Kidney (tissue), 14 donors: ENCODE data around the gene COX6B2. TPM values are rescaled to one million over a fixed set of nuclear protein-coding genes. Genes with fewer than 3 reads are reported as not detected.
A peak's percentile ranks its signal among the peaks of the same experiment; 100 is the strongest.

Experiments
- DNase-seq, 5 donors: peaks; one replicate each; pipeline ENCODE4 v3.0.0-alpha.2; 2013 to 2020
- FAIRE-seq: peaks from 2 replicates; lab custom pipeline; 2012; peaks lifted over from hg19 to GRCh38; lab: Jason Lieb, UNC
- H3K27ac ChIP-seq, 2 donors: one replicate each; pipeline ENCODE4 v1.7.0; 2013; ENCODE audit warnings: low read depth in 2 of 2, low read length in 2 of 2, inconsistent platforms in 1 of 2
- H3K27me3 ChIP-seq: one replicate; pipeline ENCODE4 v1.7.1; 2013; ENCODE audit warnings: low read length, inconsistent platforms; ENCODE audit not compliant: control insufficient read depth, insufficient read depth
- H3K36me3 ChIP-seq, 3 donors: one replicate each; pipeline versions ENCODE4 v1.7.0 to v1.7.1; 2013; ENCODE audit warnings: low read length in 3 of 3, control low read depth in 1 of 3, inconsistent platforms in 1 of 3; ENCODE audit not compliant: insufficient read depth in 3 of 3, control insufficient read depth in 2 of 3
- H3K4me1 ChIP-seq, 3 donors: one replicate each; pipeline versions ENCODE4 v1.7.0 to v1.7.1; 2013; ENCODE audit warnings: low read length in 3 of 3, inconsistent platforms in 1 of 3, low read depth in 1 of 3; ENCODE audit not compliant: control insufficient read depth in 2 of 3, insufficient read depth in 2 of 3
- H3K4me3 ChIP-seq, 3 donors: one replicate each; pipeline versions ENCODE4 v1.7.0 to v1.8.1; 2013; ENCODE audit warnings: low read length in 3 of 3, control low read depth in 1 of 3, inconsistent platforms in 1 of 3
- H3K9ac ChIP-seq, 3 donors: one replicate each; pipeline versions ENCODE4 v1.7.0 to v1.7.1; 2013; ENCODE audit warnings: low read length in 3 of 3, control low read depth in 1 of 3, inconsistent platforms in 1 of 3
- H3K9me3 ChIP-seq, 3 donors: one replicate each; pipeline versions ENCODE4 v1.7.0 to v1.7.1; 2013; ENCODE audit warnings: low read length in 3 of 3, control low read depth in 1 of 3, inconsistent platforms in 1 of 3; ENCODE audit not compliant: control insufficient read depth in 2 of 3, insufficient read depth in 1 of 3
- intact Hi-C: fragments of 100-400 bp; cut with DNase I; formaldehyde crosslinking; loops from one replicate; pipeline ENCODE4 v1.11.1; 2022
- polyA plus RNA-seq: library from polyadenylated mRNA; stranded (reverse); fragments of 350-450 nt; fragmentation: Illumina TruSeq; extraction: RNeasy Lipid Tissue Mini Kit (QIAGEN cat#74804); gene quantifications from one replicate; pipeline ENCODE4 v1.2.3, GENCODE V29; 2014; ENCODE audit warnings: low read depth, low replicate concordance; ENCODE audit not compliant: insufficient read depth
- total RNA-seq: library from RNA; stranded (reverse); fragmentation: NEBNext Ultra II Directional; extraction: Animal tissue kit (Norgen Biotek cat#: 25700); gene quantifications from one replicate; pipeline ENCODE4 v1.2.1, GENCODE V29; 2021
- TF ChIP-seq, protein P1 (sequence below): IDR thresholded peaks from 3 replicates; pipeline ENCODE4 v1.5.1; 2012; ENCODE audit warnings: mild to moderate bottlenecking, moderate library complexity, borderline replicate concordance; ENCODE audit not compliant: insufficient read depth; ENCODE audit errors: extremely low read depth
- donor health status: control.
- donor health status: control.
- donor health status: control.
- donor health status: control.
- donor health status: control.
- donor health status: DM: yes; HTN: yes; CAD: no.
- donor health status: Normal renal cell carcinoma (clear cell type).

COX6B2 gene
- total and polyA plus RNA-seq, 2 donors from 2014 or later = 0.62 to 3.8 TPM

DNA sequence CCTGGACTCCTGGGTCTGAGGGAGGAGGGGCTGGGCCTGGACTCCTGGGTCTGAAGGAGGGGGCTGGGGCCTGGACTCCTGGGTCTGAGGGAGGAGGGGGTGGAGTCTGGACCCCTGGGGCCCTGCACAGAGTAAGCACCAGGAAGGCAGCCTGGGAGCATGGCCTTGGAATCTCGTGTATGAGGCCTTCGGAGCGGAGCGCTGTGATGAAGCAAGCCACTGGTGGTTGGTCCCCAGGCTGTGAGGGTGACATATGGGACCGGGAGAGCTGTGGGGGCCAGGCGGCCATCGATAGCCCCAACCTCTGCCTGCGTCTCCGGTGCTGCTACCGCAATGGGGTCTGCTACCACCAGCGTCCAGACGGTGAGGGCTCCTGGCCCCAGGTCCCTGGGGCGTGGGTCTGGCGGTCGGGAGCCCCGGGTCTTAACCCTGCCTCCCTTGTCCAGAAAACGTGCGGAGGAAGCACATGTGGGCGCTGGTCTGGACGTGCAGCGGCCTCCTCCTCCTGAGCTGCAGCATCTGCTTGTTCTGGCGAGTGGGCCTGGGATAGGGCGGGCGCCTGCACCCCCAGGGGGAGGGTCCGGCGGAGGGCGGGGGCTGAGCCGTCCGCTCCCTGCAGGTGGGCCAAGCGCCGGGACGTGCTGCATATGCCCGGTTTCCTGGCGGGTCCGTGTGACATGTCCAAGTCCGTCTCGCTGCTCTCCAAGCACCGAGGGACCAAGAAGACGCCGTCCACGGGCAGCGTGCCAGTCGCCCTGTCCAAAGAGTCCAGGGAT is 23.0 kb upstream of the COX6B2 start:
- H3K4me1 ChIP-seq = no peaks in the 10 kb centered on the region
- no peaks in the 10 kb centered on the region for H3K27me3 ChIP-seq
- no peaks in the 10 kb centered on the region for H3K9me3 ChIP-seq
- no peak overlapping the region for H3K9ac ChIP-seq
- no peak overlapping the region for H3K4me3 ChIP-seq
- intact Hi-C loops = no loop called here
- DNase-seq = peak in 3 of 5 donors; percentile 55 to 83 (median 67)
- H3K36me3 ChIP-seq = no peaks in the 10 kb centered on the region
- TF ChIP-seq, protein P1, sequence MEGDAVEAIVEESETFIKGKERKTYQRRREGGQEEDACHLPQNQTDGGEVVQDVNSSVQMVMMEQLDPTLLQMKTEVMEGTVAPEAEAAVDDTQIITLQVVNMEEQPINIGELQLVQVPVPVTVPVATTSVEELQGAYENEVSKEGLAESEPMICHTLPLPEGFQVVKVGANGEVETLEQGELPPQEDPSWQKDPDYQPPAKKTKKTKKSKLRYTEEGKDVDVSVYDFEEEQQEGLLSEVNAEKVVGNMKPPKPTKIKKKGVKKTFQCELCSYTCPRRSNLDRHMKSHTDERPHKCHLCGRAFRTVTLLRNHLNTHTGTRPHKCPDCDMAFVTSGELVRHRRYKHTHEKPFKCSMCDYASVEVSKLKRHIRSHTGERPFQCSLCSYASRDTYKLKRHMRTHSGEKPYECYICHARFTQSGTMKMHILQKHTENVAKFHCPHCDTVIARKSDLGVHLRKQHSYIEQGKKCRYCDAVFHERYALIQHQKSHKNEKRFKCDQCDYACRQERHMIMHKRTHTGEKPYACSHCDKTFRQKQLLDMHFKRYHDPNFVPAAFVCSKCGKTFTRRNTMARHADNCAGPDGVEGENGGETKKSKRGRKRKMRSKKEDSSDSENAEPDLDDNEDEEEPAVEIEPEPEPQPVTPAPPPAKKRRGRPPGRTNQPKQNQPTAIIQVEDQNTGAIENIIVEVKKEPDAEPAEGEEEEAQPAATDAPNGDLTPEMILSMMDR = no peak
- no peak overlapping the region for H3K27ac ChIP-seq
- no peak for FAIRE-seq

DNA sequence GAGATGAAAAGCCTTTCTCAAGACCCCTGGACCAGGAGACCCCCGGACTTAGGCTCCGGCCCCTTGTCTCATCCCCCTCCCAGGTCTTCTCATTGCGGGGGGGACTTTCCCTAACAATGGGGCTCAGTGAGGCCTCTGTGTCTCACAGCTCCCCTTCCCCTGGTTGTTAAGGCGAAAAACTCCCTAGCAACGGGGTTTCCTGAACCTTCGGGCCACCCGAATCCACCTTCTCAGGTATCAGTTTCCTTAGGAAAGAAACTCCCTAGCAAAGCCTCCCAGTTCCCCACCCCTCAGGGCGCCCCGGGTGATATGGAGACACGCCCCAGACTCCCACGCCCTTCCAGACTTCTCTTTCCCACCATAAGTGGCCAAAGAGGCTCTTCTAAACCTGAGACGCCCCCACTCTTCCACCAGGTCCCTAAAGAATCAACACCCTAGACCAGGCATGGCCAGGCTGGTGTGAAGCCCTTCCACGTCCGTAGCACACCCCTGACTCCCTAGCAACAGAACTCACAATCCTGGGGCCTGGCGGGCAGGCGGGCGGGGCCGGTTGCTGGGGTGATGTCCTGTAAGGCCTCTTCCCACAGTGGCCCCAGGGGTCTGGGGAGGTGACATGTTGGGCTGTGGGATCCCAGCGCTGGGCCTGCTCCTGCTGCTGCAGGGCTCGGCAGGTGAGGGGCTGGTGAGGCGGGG is 21.9 kb upstream of the COX6B2 start, which contains the start of gene TMEM190:
Gene TMEM190 (plus strand): TSS at position 586 of the 693 bp plus-strand sequence. CDS start 28 bp downstream, at position 614.
- Histone ChIP-seq H3K4me3 (no peak within 1 kb of the TSS), H3K9ac (no peak within 1 kb of the TSS), H3K9me3 (no peaks in the 10 kb centered on the region), H3K27ac (no peak within 1 kb of the TSS), H3K27me3 (peaks cover 2% of the 10 kb centered on the region), H3K36me3 (no peaks in the 10 kb centered on the region), H3K4me1 (no peaks in the 10 kb centered on the region)
- intact Hi-C loops = no loop called here
- TF ChIP-seq, protein P1 = no peak
- peak; percentile 64 to 82 (median 70) for DNase-seq
- FAIRE-seq = no peak

DNA sequence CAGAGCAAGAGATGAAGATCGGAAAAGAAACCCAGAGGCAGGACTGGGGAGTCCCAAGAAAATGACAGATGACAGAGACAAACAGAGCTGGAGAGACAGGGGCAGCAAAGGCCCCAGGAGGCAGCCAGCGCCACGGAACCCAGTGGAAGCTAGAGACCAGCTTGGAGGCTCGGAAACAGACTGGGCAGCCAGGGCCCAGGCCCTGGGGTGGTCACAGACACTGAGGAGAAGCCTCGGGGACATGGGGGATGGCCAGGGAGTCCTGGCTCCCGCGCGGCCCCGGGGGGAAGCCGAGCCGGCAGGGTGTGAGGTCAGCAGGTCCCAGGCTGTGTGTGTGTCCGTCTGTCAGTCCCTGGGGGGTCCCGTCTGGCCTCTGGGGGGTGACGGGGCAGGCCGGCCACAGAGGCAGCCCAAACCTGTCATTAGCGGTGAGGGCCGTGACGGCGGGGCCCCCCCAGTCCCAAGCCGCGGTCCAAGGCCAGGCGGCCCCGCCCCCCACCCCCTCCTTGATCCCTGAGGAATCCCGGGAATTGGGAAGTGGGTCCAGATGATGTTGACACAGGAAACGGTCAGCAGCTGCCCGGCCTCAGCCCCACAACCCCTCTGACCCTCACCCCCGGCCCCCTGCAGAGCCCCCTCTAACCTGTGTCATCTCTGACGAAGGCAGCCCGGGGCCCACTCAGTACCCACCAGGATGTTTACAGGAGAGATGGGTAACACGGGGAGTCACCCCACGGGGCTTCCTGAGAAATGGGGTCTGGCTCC is 19.7 kb upstream of the COX6B2 start:
- H3K9ac ChIP-seq = no peak overlapping the region
- H3K4me1 ChIP-seq = no peaks in the 10 kb centered on the region
- FAIRE-seq (no peak), DNase-seq (peak in 2 of 5 donors; percentile 46 to 79)
- no peaks in the 10 kb centered on the region for H3K36me3 ChIP-seq
- H3K27me3 ChIP-seq = peaks cover 9% of the 10 kb centered on the region
- H3K27ac ChIP-seq = peak overlapping the region in 1 of 2 donors; percentile 28
- no peak overlapping the region for H3K4me3 ChIP-seq
- intact Hi-C loops = no loop called here
- H3K9me3 ChIP-seq = no peaks in the 10 kb centered on the region
- TF ChIP-seq, protein P1 = no peak
